ENCODE data around the gene TEKT1. TPM values are rescaled to one million over a fixed set of nuclear protein-coding genes. Genes with fewer than 3 reads are reported as not detected.

TEKT1 gene
- total RNA-seq, 1 experiment from 2014 or later: not detected

- no peak overlapping the region for H3K27ac ChIP-seq (ENCODE audit: low read length)
- POLR2A ChIA-PET (ENCODE audit: unreplicated experiment): interaction anchor here (0.6 kb wide), 1 partner anchor 65 kb away, joined by 9 read pairs; no protein-coding TSS in a partner anchor
- H3F3A ChIP-seq (ENCODE audit: low read length, unreplicated experiment): no peaks in the 10 kb centered on the region
- H3K4me2 ChIP-seq (ENCODE audit: low read length): peak overlapping the region; percentile 40; the same call in 1 of the 2 replicates
- no peaks in the 10 kb centered on the region for H3K9me2 ChIP-seq (replicated peaks; ENCODE audit: low read length)
- no peaks in the 10 kb centered on the region for H3K9me3 ChIP-seq (ENCODE audit: low read length)
- TF ChIP-seq EZH2phosphoT487 (IDR thresholded peaks at IDR 0.05; ENCODE audit: borderline replicate concordance, low read length): no peak
- TF ChIP-seq CTCF (conservative IDR thresholded peaks at IDR 0.05; ENCODE audit: low read depth, low read length): no peak
- no peak for TF ChIP-seq EZH2 (IDR thresholded peaks at IDR 0.05; ENCODE audit: low read length, unreplicated experiment)
- peaks cover 16% of the 10 kb centered on the region; the same call in 1 of the 2 replicates for H3K4me1 ChIP-seq (ENCODE audit: insufficient read depth, low read length)
- H2AFZ ChIP-seq (ENCODE audit: low read length): no peak overlapping the region
- no peak overlapping the region for H3K9ac ChIP-seq (ENCODE audit: low read length)
- H3K27me3 ChIP-seq (ENCODE audit: low read length): no peaks in the 10 kb centered on the region
- BruUV-seq (replicated peaks): no TSS peak
- no peak for ATAC-seq
- 0 out of 2 replicates have a peak overlapping the region, but pooled peaks have one; percentile 9 for H3K4me3 ChIP-seq (ENCODE audit: low read length)
- CTCF ChIA-PET: no interaction called here
- peaks cover 32% of the 10 kb centered on the region for H3K36me3 ChIP-seq (ENCODE audit: low read depth, low read length)
- H3K79me2 ChIP-seq (ENCODE audit: low read length): peaks cover 91% of the 10 kb centered on the region
- DNase-seq: no peak
- intact Hi-C loops (cut with micrococcal nuclease): no loop called here
- H4K20me1 ChIP-seq (ENCODE audit: low read length): peaks cover 6% of the 10 kb centered on the region; the same call in 1 of the 2 replicates
Measured at GRCh38 chr17:6857904-6858303, 26.4 kb upstream of the TEKT1 start.

- Histone ChIP-seq H3K9me3 (ENCODE audit: low read length) (no peaks in the 10 kb centered on the region), H3K4me1 (ENCODE audit: insufficient read depth, low read length) (peaks cover 16% of the 10 kb centered on the region; the same call in 1 of the 2 replicates), H3K4me3 (ENCODE audit: low read length) (peak overlapping the region; percentile 78; the same call in 1 of the 2 replicates), H3K9ac (ENCODE audit: low read length) (no peak overlapping the region), H3K27ac (ENCODE audit: low read length) (no peak overlapping the region), H3K9me2 (replicated peaks; ENCODE audit: low read length) (no peaks in the 10 kb centered on the region), H3K4me2 (ENCODE audit: low read length) (peak overlapping the region; percentile 40; the same call in 1 of the 2 replicates), H3K27me3 (ENCODE audit: low read length) (no peaks in the 10 kb centered on the region), H3K36me3 (ENCODE audit: low read depth, low read length) (peaks cover 32% of the 10 kb centered on the region), H4K20me1 (ENCODE audit: low read length) (peaks cover 6% of the 10 kb centered on the region; the same call in 1 of the 2 replicates), H3K79me2 (ENCODE audit: low read length) (peaks cover 85% of the 10 kb centered on the region), H3F3A (ENCODE audit: low read length, unreplicated experiment) (no peaks in the 10 kb centered on the region), H2AFZ (ENCODE audit: low read length) (no peak overlapping the region)
- DNase-seq: no peak
- ATAC-seq: no peak
- POLR2A ChIA-PET (ENCODE audit: unreplicated experiment): no interaction called here
- CTCF ChIA-PET: no interaction called here
- TF ChIP-seq CTCF (conservative IDR thresholded peaks at IDR 0.05; ENCODE audit: low read depth, low read length): no peak
- no peak for TF ChIP-seq EZH2 (IDR thresholded peaks at IDR 0.05; ENCODE audit: low read length, unreplicated experiment)
- no peak for TF ChIP-seq EZH2phosphoT487 (IDR thresholded peaks at IDR 0.05; ENCODE audit: borderline replicate concordance, low read length)
- no TSS peak for BruUV-seq (replicated peaks)
- intact Hi-C loops (cut with micrococcal nuclease): no loop called here
Measured at GRCh38 chr17:6857336-6857735, 25.8 kb upstream of the TEKT1 start.

GRCh38 chr17:6856051-6856450, 24.5 kb upstream of the TEKT1 start:
- peaks cover 72% of the 10 kb centered on the region for H3K79me2 ChIP-seq (ENCODE audit: low read length)
- H3K9ac ChIP-seq (ENCODE audit: low read length): no peak overlapping the region
- no peaks in the 10 kb centered on the region for H3K9me3 ChIP-seq (ENCODE audit: low read length)
- H3K4me3 ChIP-seq (ENCODE audit: low read length): peak overlapping the region; percentile 78
- H3K27ac ChIP-seq (ENCODE audit: low read length): no peak overlapping the region
- no peaks in the 10 kb centered on the region for H3K27me3 ChIP-seq (ENCODE audit: low read length)
- ChIA-PET POLR2A (ENCODE audit: unreplicated experiment) (no interaction called here), CTCF (no interaction called here)
- peaks cover 32% of the 10 kb centered on the region for H3K36me3 ChIP-seq (ENCODE audit: low read depth, low read length)
- intact Hi-C loops (cut with micrococcal nuclease): no loop called here
- peaks cover 16% of the 10 kb centered on the region; the same call in 1 of the 2 replicates for H3K4me1 ChIP-seq (ENCODE audit: insufficient read depth, low read length)
- BruUV-seq (replicated peaks): no TSS peak
- peaks cover 6% of the 10 kb centered on the region; the same call in 1 of the 2 replicates for H4K20me1 ChIP-seq (ENCODE audit: low read length)
- DNase-seq (no peak), ATAC-seq (no peak)
- H3F3A ChIP-seq (ENCODE audit: low read length, unreplicated experiment): no peaks in the 10 kb centered on the region
- TF ChIP-seq EZH2phosphoT487 (IDR thresholded peaks at IDR 0.05; ENCODE audit: borderline replicate concordance, low read length): no peak
- no peak for TF ChIP-seq EZH2 (IDR thresholded peaks at IDR 0.05; ENCODE audit: low read length, unreplicated experiment)
- TF ChIP-seq CTCF (conservative IDR thresholded peaks at IDR 0.05; ENCODE audit: low read depth, low read length): no peak
- no peak overlapping the region for H2AFZ ChIP-seq (ENCODE audit: low read length)
- no peaks in the 10 kb centered on the region for H3K9me2 ChIP-seq (replicated peaks; ENCODE audit: low read length)
- H3K4me2 ChIP-seq (ENCODE audit: low read length): peak overlapping the region; percentile 89
